ENCODE measurements around the gene CCDC144A. TPM values are rescaled to one million over a fixed set of nuclear protein-coding genes. Genes with fewer than 3 reads are reported as not detected.
A peak's percentile ranks its signal among the peaks of the same experiment; 100 is the strongest.

Gene CCDC144A
- total RNA-seq, 1 experiment from 2014 or later: 0.20 TPM

GRCh38 chr17:16676676-16677268 is 13.3 kb upstream of the CCDC144A start:
- Histone ChIP-seq H3K4me3 (replicated peaks in 1 of 2; ENCODE audit: low read depth in 1 of 2, low read length in 2 of 2) (no peak overlapping the region), H3K9me2 (ENCODE audit: insufficient read depth) (no peaks in the 10 kb centered on the region), H3K27ac (ENCODE audit: low read depth, low read length) (no peak overlapping the region), H4K20me1 (ENCODE audit: insufficient read depth) (no peaks in the 10 kb centered on the region), H3K4me2 (ENCODE audit: low read length) (no peak overlapping the region), H3K9ac (ENCODE audit: low read length) (no peak overlapping the region), H3K79me2 (ENCODE audit: insufficient read depth, low read length) (no peaks in the 10 kb centered on the region), H3K9me3 (ENCODE audit: control insufficient read depth in 1 of 2, insufficient read depth in 1 of 2, low read depth in 1 of 2, low read length in 2 of 2) (no peaks in the 10 kb centered on the region), H3K4me1 (ENCODE audit: control insufficient read depth in 1 of 2, insufficient read depth in 2 of 2, low read length in 2 of 2) (no peaks in the 10 kb centered on the region), H2AFZ (ENCODE audit: low read depth, low read length, poor library complexity, severe bottlenecking) (peak overlapping the region; percentile 26), H3K36me3 (ENCODE audit: control insufficient read depth in 1 of 2, insufficient read depth in 2 of 2, low read length in 2 of 2) (no peaks in the 10 kb centered on the region), H3K27me3 (ENCODE audit: insufficient read depth, low read length) (no peaks in the 10 kb centered on the region)
- ChIA-PET POLR2A (no interaction called here), CTCF (no interaction called here), RAD21 (ENCODE audit: low non-redundant PET in 1 of 2, low total read pairs in 2 of 2, uncharacterized antibody in 2 of 2, unreplicated experiment in 2 of 2) (no interaction called here)
- DNase-seq (ENCODE audit: low read depth, low spot score) (no peak), ATAC-seq (no peak)
- intact Hi-C loops (cut with micrococcal nuclease): no loop called here
- no peak for TF ChIP-seq CBX3 (IDR thresholded peaks at IDR 0.05; ENCODE audit: low read depth)
- no peak for TF ChIP-seq MAX (IDR thresholded peaks at IDR 0.05)
- no peak for TF ChIP-seq EZH2 (IDR thresholded peaks at IDR 0.05)
- TF ChIP-seq SP1 (IDR thresholded peaks at IDR 0.05; ENCODE audit: low read depth): no peak
- TF ChIP-seq ZBTB33 (IDR thresholded peaks at IDR 0.05; ENCODE audit: extremely low read depth, insufficient replicate concordance, low read length): no peak
- TF ChIP-seq EZH2phosphoT487 (IDR thresholded peaks at IDR 0.05; ENCODE audit: borderline replicate concordance): no peak
- TF ChIP-seq CEBPB (IDR thresholded peaks at IDR 0.05; ENCODE audit: low read depth): no peak
- no peak for TF ChIP-seq SRF (IDR thresholded peaks at IDR 0.05; ENCODE audit: low read depth)
- no peak for TF ChIP-seq ZNF274 (IDR thresholded peaks at IDR 0.05; ENCODE audit: low read depth, low read length)
- TF ChIP-seq CTCF (IDR thresholded peaks at IDR 0.05 in 2 of 3, conservative IDR thresholded peaks at IDR 0.05 in 1 of 3; ENCODE audit: borderline replicate concordance in 1 of 3, insufficient read depth in 1 of 3, low read depth in 2 of 3, low read length in 2 of 3): no peak
- TF ChIP-seq ZFX (IDR thresholded peaks at IDR 0.05): no peak
- no peak for TF ChIP-seq ATF3 (IDR thresholded peaks at IDR 0.05)
- TF ChIP-seq FOSL1 (IDR thresholded peaks at IDR 0.05; ENCODE audit: low read depth): no peak
- TF ChIP-seq REST (IDR thresholded peaks at IDR 0.05; ENCODE audit: low read depth): no peak
- TF ChIP-seq EGR1 (IDR thresholded peaks at IDR 0.05; ENCODE audit: low read depth): no peak
- no peak for TF ChIP-seq SIN3A (IDR thresholded peaks at IDR 0.05; ENCODE audit: low read depth)
- no peak for TF ChIP-seq TCF7L2 (IDR thresholded peaks at IDR 0.05; ENCODE audit: borderline replicate concordance, extremely low read depth, insufficient read depth, insufficient read length)
- TF ChIP-seq ELF1 (IDR thresholded peaks at IDR 0.05; ENCODE audit: borderline replicate concordance, low read depth): no peak
- BruUV-seq (replicated peaks): no TSS peak

Data from HCT116 (cell line).